Kasumi-1 (cell line): ENCODE results near the gene SIGLEC12.
"Not testable (repeated sequence)": the region's sequence is repeated elsewhere in the genome, so short reads cannot be mapped to it uniquely, and the experiment has no call there.

Experiments
- DNase-seq, 2 experiments: peaks; one replicate each; lab custom pipeline; 2025; lab: John Stamatoyannopoulos, UW

SIGLEC12 gene

GRCh38 chr19:51480590-51480989, 21.0 kb downstream of the SIGLEC12 start:
- peak; percentile 45 to 67 for DNase-seq

- no peak for DNase-seq
Observed at GRCh38 chr19:51479531-51480331, 21.9 kb downstream of the SIGLEC12 start.

- DNase-seq, result no peak
Observed at GRCh38 chr19:51478381-51479234, 23.0 kb downstream of the SIGLEC12 start, which contains the start of gene CEACAM18. CEACAM18 (plus strand) TSS chr19:51478539.

GRCh38 chr19:51477344-51477743, 24.3 kb downstream of the SIGLEC12 start:
- no peak for DNase-seq

GRCh38 chr19:51476164-51476563, 25.4 kb downstream of the SIGLEC12 start:
- DNase-seq, result no peak

- DNase-seq, result peak; percentile 78 to 87
Observed at GRCh38 chr19:51473009-51473707, 28.4 kb downstream of the SIGLEC12 start.

- no peak for DNase-seq
Observed at GRCh38 chr19:51472607-51473006, 29.0 kb downstream of the SIGLEC12 start.

GRCh38 chr19:51471527-51471926, 30.1 kb downstream of the SIGLEC12 start:
- no peak for DNase-seq

- no peak for DNase-seq
Observed at GRCh38 chr19:51470966-51471365, 30.6 kb downstream of the SIGLEC12 start.

GRCh38 chr19:51469629-51470028, 32.0 kb downstream of the SIGLEC12 start:
- no peak for DNase-seq

- no peak for DNase-seq
Observed at GRCh38 chr19:51469162-51469561, 32.4 kb downstream of the SIGLEC12 start.

GRCh38 chr19:51468545-51468920, 33.1 kb downstream of the SIGLEC12 start:
- DNase-seq, result no peak

GRCh38 chr19:51467864-51468544, 33.6 kb downstream of the SIGLEC12 start:
- peak; percentile 89 to 93 for DNase-seq

GRCh38 chr19:51466723-51467122, 34.9 kb downstream of the SIGLEC12 start:
- DNase-seq, result no peak

- not testable (repeated sequence) for DNase-seq
Observed at GRCh38 chr19:51463976-51464581, 37.5 kb downstream of the SIGLEC12 start.

- no peak for DNase-seq
Observed at GRCh38 chr19:51462681-51463080, 38.9 kb downstream of the SIGLEC12 start.

GRCh38 chr19:51462276-51462675, 39.3 kb downstream of the SIGLEC12 start:
- DNase-seq, result no peak

GRCh38 chr19:51461723-51462161, 39.9 kb downstream of the SIGLEC12 start:
- peak in 1 of 2 experiments; percentile 23 for DNase-seq

- DNase-seq, result peak; percentile 78 to 79
Observed at GRCh38 chr19:51460164-51460992, 41.2 kb downstream of the SIGLEC12 start.

GRCh38 chr19:51458899-51459505, 42.6 kb downstream of the SIGLEC12 start:
- no peak for DNase-seq
